SK-MEL-5 (cell line): ENCODE data around the gene GNPTG. TPM values are rescaled to one million over a fixed set of nuclear protein-coding genes. Genes with fewer than 3 reads are reported as not detected.
"Not testable (repeated sequence)": the region's sequence is repeated elsewhere in the genome, so short reads cannot be mapped to it uniquely, and the experiment has no call there.

Source experiments
- DNase-seq: peaks from one replicate; pipeline ENCODE4 v3.0.0-alpha.2; 2016; ENCODE audit warnings: low read depth, low spot score
- in situ Hi-C: cut with HindIII; loops from 2 replicates; pipeline ENCODE4 v1.10.0; 2016; ENCODE audit warnings: low sequenced_read_pairs, high pct_unique_total_duplicates, low pct_unique_long_range_greater_than_20kb
- total RNA-seq: library from RNA; depleted of rRNA; stranded (reverse); fragments of >200 nt; shearing (Covaris generic); gene quantifications from 2 replicates; pipeline ENCODE4 v1.2.3, GENCODE V29; 2014

GNPTG gene
- total RNA-seq, 1 experiment from 2014 or later, result 110 TPM

GRCh38 chr16:1315081-1316032 lies 36.4 kb upstream of the GNPTG start:
- no peak for DNase-seq
- in situ Hi-C loops, result no loop called here

DNA sequence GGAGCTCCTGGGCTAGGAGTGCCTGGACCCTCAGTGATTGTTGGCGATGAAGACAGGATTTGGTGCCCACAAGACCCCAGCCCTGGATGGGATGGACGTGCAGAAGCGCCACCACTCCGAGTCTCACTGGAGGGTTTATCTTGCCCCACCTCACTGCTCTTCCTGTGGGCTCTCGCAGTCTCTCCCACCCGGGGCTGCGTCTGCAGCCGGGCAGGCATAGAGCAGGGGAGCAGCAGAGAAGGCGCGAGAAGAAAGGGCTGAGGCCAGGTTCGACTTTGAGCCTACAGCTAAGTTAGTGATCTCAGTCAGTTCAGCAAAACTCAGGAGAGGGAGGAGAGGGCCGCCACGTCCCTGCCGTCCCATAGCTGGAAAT lies 35.7 kb upstream of the GNPTG start:
- DNase-seq, result no peak
- in situ Hi-C loops, result no loop called here

DNA sequence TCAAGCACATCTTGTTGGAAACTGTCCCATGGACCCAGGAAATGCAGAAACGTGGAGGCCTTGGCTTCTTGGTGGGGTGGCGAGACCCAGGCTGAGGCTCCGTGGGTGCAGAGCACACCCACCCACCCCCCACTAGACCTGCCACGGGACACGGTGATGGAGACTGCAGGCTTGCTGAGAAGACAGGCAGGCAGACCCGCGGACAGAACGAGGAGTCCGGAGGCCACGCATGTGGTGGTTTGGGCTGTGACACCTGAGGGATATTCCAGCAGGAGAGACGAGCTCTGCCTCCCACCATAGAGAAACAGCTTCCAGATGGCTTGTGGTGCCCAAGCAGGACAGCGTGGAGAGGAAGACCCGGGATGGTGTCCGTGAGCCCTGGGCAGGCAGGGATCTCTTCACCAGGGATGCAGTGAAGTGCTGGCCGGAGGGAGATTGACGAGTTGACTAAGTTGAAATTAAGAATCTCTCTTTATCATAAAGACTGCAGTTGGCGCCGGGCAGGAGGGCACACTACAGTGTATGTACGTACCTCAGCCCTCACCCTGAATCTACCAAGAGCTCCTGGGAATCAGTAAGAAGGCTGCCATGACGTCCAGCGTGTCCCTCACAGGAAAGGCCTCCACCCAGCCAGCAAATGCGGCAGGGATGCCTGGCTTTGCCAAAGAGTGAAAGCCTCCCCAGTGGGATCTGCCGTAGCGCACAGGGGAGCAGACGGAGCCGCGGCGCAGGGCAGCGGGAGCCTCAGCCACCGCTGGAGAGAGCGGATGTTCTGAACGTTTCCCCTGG lies 34.1 kb upstream of the GNPTG start:
- in situ Hi-C loops, result no loop called here
- DNase-seq, result no peak

- no peak for DNase-seq
- in situ Hi-C loops, result no loop called here
These were observed 33.5 kb upstream of the GNPTG start for GRCh38 chr16:1318268-1318545.

GRCh38 chr16:1319041-1319440 lies 32.7 kb upstream of the GNPTG start:
- in situ Hi-C loops, result no loop called here
- no peak for DNase-seq

- DNase-seq, result no peak
- in situ Hi-C loops, result no loop called here
These were observed 31.6 kb upstream of the GNPTG start for GRCh38 chr16:1320097-1320496.

DNA sequence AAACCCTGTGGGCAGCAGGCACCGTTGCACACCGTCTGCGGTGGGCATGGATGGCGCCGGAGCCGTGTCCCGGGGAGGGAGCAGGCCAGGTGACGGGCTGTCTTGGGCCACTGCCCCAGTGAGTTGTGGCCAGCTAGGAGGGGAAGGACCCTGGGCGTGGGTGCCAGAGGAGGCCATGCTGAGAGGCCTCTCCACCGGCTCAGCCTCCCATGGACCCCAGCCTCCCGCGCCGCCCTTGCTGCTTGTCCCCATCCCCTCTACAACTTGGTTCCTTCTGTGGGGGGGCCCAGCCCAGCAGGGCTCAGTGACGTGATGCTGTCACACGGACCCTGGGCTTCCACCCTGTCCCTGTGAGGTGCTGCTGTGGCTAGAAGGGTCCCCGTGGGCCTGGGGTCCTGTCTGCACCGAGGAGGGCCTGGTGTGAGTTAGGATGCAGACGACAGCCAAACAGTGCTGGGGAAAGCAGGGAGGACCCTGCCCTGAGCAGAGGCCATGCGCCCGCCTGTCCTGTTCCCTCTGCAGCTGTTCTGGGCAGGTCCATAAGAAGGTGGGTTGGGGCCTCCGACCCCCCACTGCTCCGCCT lies 31.0 kb upstream of the GNPTG start:
- no peak for DNase-seq
- in situ Hi-C loops, result no loop called here

- in situ Hi-C loops, result no loop called here
- no peak for DNase-seq
These were observed 29.3 kb upstream of the GNPTG start for GRCh38 chr16:1322407-1322806.

DNA sequence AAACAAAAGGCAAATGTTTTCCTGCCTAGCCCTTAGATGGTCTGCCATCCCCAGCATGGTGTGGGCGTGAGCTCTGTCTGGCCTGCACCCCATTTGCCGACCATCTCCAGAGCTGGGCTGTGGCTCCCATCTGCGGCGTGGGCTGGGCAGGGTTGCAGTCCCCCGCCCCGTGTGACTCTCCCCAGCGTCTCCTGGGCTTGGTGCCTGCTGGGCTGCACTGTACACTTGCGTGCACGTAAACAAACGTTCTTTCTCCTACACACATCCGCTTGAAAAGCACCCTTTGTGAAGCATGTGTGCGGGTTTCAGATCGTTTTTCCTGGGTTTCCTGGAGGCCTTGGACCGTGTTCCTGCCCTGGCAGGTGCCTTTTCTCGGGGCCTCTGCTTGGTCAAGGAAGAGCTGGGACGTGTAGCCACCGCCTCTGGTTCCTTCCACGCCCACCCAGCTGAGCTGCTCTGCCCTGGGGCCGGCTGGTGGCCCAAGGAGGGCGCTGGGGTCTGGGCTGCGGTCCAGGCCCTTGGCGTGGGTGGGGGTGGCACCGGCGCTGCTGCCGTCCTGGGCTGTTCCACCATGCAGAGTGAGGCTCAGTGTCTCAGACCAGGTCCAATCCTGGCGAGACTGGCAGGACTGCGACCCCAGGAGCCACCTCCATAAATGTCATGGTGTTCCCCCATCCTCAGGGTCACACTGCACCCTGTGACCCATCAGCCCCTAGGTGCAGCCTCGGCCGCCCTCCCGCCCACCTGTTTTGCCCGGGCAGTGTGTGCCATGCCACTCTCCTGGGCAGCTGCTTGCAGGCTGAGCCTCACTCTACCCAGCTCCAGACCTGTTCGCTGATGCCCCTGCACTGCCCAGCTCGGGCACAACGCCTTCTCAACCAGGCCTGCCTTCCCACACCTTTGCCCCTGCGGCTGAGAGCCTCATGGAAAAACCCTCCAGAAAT lies 28.2 kb upstream of the GNPTG start:
- in situ Hi-C loops, result no loop called here
- peak; percentile 95 for DNase-seq

GRCh38 chr16:1324286-1324826 lies 27.4 kb upstream of the GNPTG start:
- no peak for DNase-seq
- in situ Hi-C loops, result no loop called here

DNA sequence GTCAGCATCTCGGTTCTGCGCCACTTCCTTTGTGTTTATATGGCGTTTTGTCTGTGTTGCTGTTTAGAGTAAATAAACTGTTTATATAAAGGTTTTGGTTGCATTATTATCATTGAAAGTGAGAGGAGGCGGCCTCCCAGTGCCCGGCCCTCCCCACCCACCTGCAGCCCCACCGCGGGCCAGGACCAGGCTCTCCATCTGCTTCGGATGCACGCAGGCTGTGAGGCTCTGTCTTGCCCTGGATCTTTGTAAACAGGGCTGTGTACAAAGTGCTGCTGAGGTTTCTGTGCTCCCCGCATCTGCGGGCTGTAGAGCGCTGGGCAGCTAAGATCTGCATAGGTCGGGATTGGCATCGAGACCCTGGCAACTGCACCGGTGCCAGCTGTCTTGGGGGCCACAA lies 26.5 kb upstream of the GNPTG start:
- in situ Hi-C loops, result no loop called here
- DNase-seq, result no peak

- in situ Hi-C loops, result no loop called here
- no peak for DNase-seq
These were observed 25.9 kb upstream of the GNPTG start for GRCh38 chr16:1325673-1326371.

DNA sequence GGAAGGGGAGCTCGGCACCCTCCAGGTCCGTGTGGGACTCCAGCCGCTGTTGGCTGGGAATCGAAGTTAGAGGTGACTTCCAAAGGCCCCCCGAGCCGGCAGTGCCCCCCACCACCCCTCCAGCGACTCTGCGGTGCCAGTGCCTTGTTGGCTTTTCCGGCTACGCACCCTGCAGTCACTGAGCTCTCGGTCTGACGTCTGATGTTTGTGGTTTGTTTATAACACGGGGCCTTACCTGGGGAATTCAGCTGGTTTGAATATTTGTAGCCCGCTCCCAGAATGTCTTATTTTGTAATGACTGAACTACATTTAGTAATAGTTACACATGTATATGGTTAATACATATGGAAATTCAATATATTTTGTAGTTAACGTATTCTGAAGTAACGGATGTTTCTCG lies 25.3 kb upstream of the GNPTG start:
- DNase-seq, result no peak
- in situ Hi-C loops, result no loop called here

DNA sequence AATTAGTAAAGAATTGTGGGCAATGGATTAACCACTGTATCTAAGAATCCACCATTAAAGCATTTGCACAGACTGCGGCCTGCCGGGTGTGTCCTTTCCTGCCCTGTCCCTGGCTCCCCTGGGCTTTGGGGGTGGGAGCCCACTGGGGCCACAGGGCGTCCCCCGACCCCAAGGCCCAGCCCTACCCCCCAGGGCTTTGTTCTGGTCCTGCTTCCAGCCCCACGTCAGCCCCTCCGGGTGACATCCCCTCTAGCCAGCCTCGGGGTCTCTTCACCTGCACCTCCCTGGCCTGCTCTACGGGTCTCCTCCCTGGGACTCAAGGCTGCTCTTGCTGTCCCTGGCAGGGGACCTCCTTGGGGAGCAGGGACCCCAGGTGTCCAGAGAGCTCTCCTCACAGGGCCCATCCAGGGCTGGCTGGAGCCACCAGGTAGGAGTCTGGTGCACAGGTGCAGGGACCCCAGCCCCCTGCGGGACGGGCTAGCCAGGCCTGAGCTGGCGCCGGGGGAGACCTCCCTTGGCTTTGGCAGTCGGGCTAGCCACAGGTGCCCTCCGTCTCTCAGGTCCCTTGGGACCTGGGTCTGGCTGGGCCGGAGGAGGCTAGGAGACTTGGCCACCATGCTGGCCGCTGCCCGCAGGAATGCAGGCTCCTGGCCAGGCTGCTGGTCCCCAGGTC lies 24.6 kb upstream of the GNPTG start:
- in situ Hi-C loops, result no loop called here
- no peak for DNase-seq

DNA sequence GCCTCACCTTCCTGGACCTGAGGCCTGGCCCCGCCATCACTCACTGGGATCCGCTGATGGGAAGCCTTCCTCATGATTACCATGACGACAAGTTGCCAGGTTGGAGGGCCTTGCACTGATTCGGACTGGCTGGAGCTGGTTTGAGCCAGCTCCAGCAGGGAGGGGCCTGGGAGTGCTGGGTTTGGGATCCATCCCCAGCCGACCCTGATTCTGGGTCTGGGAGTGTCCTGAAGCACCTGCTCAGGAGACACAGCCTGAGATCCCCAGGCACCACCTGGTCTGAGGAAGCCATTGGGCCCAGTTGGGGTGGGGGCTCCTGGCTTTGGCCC lies 24.1 kb upstream of the GNPTG start:
- no peak for DNase-seq
- in situ Hi-C loops, result no loop called here

- in situ Hi-C loops, DNase-seq: not testable (repeated sequence)
These were observed 23.6 kb upstream of the GNPTG start for GRCh38 chr16:1328136-1328535.
